K562 treated with DMSO at 1 percent for 12 hours (cell line): ENCODE measurements around the gene ZNF670. TPM values are rescaled to one million over a fixed set of nuclear protein-coding genes. Genes with fewer than 3 reads are reported as not detected.

Source experiments
- total RNA-seq: library from RNA; unstranded; fragments of 300-600 nt; gene quantifications from 2 replicates; pipeline ENCODE4 v1.2.3, GENCODE V29; 2022; ENCODE audit not compliant: insufficient read depth

The ZNF670 gene
- total RNA-seq = 2.0 and 4.0 TPM in 2 replicates

GRCh38 chr1:247078258-247079140 is at the start of gene ZNF670:
Gene ZNF670 (minus strand): TSS chr1:247078811. CDS start chr1:247078596, 215 bp downstream.

DNA sequence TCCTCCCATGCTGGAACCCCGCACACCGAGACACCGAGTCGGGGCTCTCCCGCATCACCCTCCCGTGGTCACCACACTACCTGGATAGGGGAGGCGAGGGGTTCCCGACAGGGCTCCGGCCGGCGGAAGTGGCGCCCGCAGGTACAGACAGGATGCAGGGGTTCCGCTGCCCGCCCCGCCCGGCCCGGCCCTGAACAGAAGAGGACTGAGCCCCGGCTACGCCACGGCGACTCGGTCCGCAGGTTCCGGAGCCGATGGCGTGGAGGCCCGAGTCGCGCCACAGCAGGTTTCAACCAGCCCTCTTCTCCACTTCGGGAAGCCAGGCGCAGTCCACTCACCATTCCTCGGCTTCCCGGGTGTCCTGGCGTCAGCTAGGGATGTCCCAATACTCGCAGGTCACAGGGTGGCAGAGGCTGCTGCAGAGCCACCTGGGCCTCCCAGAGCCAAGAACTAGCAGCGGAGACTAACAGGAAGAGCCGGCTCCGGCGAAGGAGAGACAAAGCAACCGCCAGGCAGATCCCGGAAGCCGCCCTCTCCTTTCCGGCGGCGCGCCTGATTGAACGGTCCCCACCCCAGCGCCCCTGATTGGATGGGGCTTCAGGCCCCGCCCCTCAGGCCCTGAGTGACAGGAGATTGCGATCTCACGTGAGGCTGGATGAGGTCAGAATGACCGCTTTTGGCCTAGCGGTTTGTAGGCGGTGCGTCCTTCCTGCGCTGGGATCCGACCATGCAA is 25.4 kb upstream of the ZNF670 start, which contains the start of gene ZNF669:
TSS of gene ZNF669 (minus strand) at position 498 of the 733 bp plus-strand sequence. CDS start at position 341, 157 bp downstream.

Other genes with a start within 250 kb of the ZNF670 start
- gene AHCTF1, start 146.9 kb downstream of the ZNF670 start, total RNA-seq = 7.4 and 26.4 TPM in 2 replicates
- gene ZNF695, start 70.8 kb downstream of the ZNF670 start, total RNA-seq = 9.9 and 10.9 TPM in 2 replicates
- 3.1 and 11.3 TPM in 2 replicates for gene ZNF669, start 25.5 kb upstream of the ZNF670 start, total RNA-seq
- gene ZNF124, start 93.2 kb upstream of the ZNF670 start, total RNA-seq = 6.5 and 15.8 TPM in 2 replicates
- gene VN1R5, start 177.3 kb upstream of the ZNF670 start, total RNA-seq = not detected in 2 replicates